Measurements from ENCODE around the gene HPDL.
"Not testable (repeated sequence)": the region's sequence is repeated elsewhere in the genome, so short reads cannot be mapped to it uniquely, and the experiment has no call there.

HPDL gene

GRCh38 chr1:45326627-45327623, at the start of gene HPDL:
TSS of gene HPDL (plus strand) at chr1:45326895. CDS start at chr1:45327149, 254 bp downstream.
- peak; percentile 57 to 58 for DNase-seq

DNA sequence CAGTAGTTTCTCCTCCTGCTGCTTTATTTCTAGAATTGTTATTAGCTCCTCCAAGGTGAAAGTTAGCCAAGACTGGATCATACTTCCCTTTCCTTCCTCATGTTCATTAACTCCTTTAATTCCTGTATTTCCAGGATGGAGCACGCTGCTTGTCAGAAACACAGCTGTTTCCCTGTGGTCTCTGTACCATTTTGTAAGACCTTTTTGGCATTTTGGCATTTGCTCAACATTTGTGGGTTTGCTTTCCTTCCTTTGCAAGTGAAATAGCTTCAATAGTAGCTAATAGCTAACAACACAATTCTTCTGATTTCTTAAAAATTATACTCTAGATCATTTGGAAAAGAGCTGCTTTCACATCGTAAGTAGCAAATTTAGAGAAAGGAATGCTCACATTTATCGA, 44.3 kb upstream of the HPDL start:
- no peak for DNase-seq

DNA sequence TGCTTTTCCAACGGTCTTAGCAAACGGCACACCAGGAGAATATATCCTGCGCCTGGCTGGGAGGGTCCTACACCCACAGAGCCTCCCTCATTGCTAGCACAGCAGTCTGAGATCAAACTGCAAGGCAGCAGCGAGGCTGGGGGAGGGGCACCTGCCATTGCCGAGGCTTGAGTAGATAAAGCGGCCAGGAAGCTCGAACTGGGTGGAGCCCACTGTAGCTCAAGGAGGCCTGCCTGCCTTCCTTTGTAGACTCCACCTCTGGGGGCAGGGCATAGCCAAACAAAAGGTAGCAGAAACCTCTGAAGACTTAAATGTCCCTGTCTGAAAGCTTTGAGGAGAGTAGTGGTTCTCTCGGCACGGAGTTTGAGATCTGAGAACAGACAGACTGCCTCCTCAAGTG, 41.8 kb upstream of the HPDL start:
- not testable (repeated sequence) for DNase-seq

- DNase-seq: not testable (repeated sequence)
Measured at GRCh38 chr1:45286521-45286920, 40.2 kb upstream of the HPDL start.

GRCh38 chr1:45291002-45291401, 35.7 kb upstream of the HPDL start:
- not testable (repeated sequence) for DNase-seq

DNA sequence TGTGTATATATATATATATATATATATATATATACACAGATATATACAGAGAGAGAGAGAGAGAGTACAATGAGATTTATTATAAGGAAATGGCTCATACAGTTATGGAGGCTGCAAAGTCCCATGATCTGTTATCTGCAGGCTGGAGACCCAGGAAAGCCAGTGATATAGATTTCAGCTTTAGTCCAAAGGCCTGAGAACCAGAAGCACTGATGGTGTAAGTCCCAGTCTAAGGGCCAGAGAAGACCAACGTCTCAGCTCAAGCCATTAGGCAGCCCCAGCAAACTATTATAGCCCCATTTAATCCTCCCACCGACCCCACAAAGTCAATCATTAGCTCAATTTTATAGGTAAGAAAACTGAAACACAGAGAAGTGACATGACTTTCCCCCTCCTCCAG, 35.0 kb upstream of the HPDL start:
- DNase-seq: no peak

DNA sequence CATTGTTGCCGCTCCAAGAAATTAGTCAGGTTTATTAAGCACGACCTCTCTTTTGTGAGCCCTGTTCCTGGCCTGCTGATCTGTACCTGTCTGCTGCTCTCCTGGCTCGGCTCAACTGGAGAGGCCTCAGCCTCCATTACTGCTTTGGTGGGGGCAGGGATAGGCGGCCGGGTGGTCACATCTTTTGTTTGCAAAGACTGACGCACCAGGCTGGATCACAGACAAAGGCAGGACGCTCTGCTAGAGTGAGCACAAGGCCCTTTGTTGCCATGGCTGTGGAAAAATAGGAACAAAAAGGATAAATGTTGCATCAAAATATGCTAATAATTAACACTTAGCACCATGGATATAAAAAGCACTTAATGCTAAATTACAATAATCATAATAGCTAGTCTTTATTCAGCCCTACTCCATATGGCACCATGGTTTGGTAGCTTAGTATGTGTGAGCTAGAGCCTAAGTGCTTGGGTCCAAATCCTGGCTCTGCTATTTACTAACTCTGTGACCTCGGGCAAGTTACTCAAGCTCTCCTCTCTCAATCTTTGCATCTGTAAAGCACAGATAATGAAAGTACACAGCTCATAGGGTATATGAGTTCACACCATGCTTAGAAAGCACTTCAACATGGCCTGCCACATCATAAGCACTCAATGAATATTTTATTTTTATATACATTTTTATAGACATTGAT, 28.9 kb upstream of the HPDL start:
- no peak for DNase-seq

- DNase-seq: no peak
Measured at GRCh38 chr1:45299296-45299695, 27.4 kb upstream of the HPDL start.

- DNase-seq: peak; percentile 57 to 70
Measured at GRCh38 chr1:45299981-45300668, 26.6 kb upstream of the HPDL start.

GRCh38 chr1:45300669-45300997, 26.1 kb upstream of the HPDL start:
- no peak for DNase-seq

DNA sequence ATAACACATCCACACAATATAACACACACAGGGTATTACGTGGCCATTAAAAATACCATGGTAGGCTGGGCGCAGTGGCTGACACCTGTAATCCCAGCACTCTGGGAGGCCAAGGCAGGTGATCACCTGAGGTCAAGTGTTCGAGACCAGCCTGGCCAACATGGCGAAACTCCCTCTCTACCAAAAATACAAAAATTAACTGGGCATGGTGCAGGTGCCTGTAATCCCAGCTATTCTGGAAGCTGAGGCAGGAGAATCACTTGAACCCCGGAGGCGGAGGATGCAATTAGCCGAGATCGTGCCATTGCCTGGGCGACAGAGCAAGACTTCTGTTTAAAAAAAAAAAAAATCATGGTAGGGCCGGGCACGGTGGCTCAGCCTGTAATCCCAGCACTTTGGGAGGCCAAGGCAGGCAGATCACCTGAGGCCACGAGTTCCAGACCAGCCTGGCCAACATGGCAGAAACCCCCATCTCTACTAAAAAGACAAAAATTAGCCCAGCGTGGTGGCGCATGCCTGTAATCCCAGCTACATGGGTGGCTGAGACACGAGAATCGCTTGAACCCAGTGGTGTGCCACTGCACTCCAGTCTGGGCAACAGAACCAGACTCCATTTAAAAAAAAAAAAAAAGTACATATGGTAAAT, 24.1 kb upstream of the HPDL start:
- no peak for DNase-seq

DNA sequence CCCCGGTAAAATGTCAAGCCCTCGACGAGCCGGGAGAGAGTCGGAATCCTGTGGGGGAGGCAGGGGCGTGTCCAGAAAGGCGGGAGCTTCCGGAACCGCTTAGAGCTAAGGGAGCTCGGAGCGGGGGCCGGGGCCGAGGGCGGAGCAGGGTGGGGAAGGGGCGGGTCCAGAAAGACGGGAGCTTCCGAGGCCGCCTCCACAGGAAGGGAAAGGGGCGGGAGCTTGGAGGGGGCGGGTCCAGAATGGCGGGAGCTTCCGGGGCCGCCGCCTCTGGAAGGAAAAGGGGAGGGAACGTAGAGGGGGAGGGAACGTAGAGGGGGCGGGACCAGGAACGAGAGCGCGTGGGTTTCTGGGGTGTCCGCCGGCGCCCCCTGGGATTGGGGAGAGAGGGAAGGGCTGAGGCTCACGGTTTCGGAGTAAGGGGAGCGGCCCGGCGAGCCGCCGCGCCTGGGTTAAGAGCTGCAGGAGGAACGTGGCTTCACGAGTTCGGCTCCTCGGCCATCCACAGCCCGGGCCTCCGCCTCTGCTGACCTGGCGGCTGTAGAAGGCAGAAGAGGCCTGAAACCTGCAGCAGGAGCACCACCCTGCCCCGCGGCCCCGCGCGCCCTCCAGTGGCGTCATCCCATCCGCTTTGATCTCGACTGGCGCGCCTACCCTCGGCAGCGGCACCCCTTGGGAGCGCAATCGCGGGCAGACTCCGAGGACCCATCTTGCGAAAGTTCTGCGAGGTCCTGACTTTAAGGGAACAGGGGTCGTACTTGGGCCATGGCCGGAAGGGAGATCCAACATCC, 23.0 kb upstream of the HPDL start:
- peak; percentile 98 for DNase-seq

DNA sequence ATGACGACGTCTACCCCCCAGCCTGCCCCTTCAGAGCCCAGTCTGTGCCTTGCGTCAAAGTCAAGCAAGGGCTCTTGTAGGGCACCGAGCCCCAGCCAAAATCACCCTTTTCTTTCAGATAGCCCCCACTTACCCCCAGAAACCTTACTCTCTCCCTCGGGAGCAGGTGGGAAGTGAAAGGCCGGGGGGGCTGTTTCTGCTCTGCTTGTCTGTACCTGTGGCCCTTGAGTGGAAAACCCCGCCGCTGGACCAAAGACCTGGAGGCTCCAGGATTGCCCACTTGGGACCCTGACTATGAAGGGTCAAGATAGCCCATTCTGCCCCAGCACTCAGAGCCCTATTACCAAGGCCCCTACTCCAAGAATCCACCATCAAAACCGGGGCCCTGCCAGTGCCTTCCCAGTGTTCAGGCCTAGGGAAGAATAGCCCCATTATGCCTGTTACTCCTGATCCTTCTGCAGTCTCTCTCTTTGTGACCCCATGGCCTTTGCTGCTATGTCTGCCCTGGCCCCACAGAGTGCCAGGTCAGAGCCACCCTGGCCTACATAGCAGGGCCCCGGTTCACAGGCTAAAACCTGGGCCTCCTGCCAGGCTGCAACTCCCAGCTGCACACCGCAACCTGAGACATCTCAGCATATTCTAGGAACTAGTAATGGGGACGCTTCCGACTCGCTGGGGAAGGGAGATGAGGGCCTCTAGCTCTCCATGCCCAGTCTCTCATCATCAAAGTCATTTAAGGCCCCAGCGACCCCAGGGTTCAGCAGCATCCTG, 22.2 kb upstream of the HPDL start:
- DNase-seq: no peak

GRCh38 chr1:45305231-45305630, 21.5 kb upstream of the HPDL start:
- DNase-seq: no peak

GRCh38 chr1:45306319-45306718, 20.4 kb upstream of the HPDL start:
- DNase-seq: no peak

DNA sequence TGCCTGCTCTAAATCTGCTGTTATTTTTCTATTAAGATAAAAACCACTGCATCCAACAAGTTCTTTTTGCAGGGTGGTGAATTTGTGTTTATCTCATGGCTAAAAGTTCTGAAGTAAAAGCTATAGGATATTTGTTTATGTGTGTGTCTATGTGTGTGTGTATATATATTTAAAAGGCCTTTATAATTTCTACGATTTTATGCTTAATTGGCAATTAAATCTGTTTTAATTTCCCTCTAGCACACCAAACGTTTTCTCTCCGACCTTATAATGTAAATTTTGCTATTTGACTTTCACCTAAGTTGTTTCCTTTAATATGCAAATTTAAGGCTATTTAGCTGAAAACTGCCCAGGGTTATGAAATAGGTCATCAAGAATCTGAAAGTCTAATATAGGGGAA, 19.8 kb upstream of the HPDL start:
- DNase-seq: no peak

GRCh38 chr1:45314266-45314665, 12.4 kb upstream of the HPDL start:
- no peak for DNase-seq

- no peak for DNase-seq
Measured at GRCh38 chr1:45317166-45317565, 9.5 kb upstream of the HPDL start.

GRCh38 chr1:45319761-45320160, 6.9 kb upstream of the HPDL start:
- DNase-seq: no peak

GRCh38 chr1:45321444-45321843, 5.3 kb upstream of the HPDL start:
- no peak for DNase-seq

DNA sequence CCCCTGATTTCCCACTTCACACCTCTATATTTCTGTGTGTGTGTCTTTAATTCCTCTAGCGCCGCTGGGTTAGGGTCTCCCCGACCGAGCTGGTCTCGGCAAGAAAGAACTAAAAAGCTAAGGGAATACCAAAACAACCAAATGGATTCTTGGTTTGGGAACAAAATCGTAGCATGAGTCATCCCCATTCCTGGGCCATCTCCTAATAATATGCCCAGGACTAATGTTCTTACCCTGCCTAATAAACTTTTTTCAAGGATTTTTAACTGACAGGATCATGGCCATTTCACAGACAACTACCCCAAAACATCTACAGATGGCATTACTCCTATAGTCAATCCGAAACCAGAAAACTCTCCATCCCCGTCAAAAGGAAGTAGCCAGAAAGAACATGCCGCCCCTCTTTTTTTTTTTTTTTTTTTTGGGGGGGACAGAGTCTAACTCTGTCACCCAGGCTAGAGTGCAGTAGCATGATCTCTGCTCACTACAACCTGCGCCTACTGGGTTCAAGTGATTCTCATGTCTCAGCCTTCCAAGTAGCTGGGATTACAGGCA, 4.1 kb upstream of the HPDL start:
- no peak for DNase-seq
